NB4 (cell line): ENCODE results near the gene SNTG2.

Experiments used
- DNase-seq: peaks from one replicate; pipeline ENCODE4 v3.0.0; 2010; ENCODE audit warnings: low read depth
- H3K4me3 ChIP-seq: one replicate; pipeline ENCODE4 v1.5.1; 2011; ENCODE audit warnings: mild to moderate bottlenecking, low read depth, low read length, moderate library complexity
- CTCF ChIP-seq: IDR thresholded peaks from one replicate; pipeline ENCODE4 v1.5.1; 2012; ENCODE audit warnings: low read depth, low read length
- MAX ChIP-seq: IDR thresholded peaks from 2 replicates; pipeline ENCODE4 v1.6.1; 2011; ENCODE audit warnings: low read depth, low read length
- MYC ChIP-seq: IDR thresholded peaks from 2 replicates; pipeline ENCODE4 v1.6.1; 2011; ENCODE audit warnings: low read depth, low read length
- POLR2A ChIP-seq: IDR thresholded peaks from 2 replicates; pipeline ENCODE4 v1.6.1; 2011; ENCODE audit warnings: mild to moderate bottlenecking; ENCODE audit not compliant: insufficient read length; ENCODE audit errors: extremely low read depth

Gene SNTG2

GRCh38 chr2:1137264-1137663 lies 186.6 kb downstream of the SNTG2 start:
- no peak overlapping the region for H3K4me3 ChIP-seq
- no peak for DNase-seq
- TF ChIP-seq POLR2A (no peak), CTCF (no peak), MAX (no peak), MYC (no peak)

- H3K4me3 ChIP-seq = no peak overlapping the region
- DNase-seq = no peak
- TF ChIP-seq MYC (no peak), MAX (no peak), CTCF (no peak), POLR2A (no peak)
Measured at GRCh38 chr2:1137913-1138391, 187.3 kb downstream of the SNTG2 start.

GRCh38 chr2:1140389-1141003 lies 189.8 kb downstream of the SNTG2 start:
- DNase-seq = peak; percentile 27
- TF ChIP-seq MYC = no peak
- TF ChIP-seq CTCF = peak; percentile 86

GRCh38 chr2:1141079-1141478 lies 190.4 kb downstream of the SNTG2 start:
- TF ChIP-seq MAX = no peak
- TF ChIP-seq MYC = no peak
- TF ChIP-seq CTCF = no peak
- TF ChIP-seq POLR2A = no peak
- no peak for DNase-seq
- no peak overlapping the region for H3K4me3 ChIP-seq

More at GRCh38 chr2:1140389-1141003, 189.8 kb downstream of the SNTG2 start:
- H3K4me3 ChIP-seq = no peak overlapping the region

- no peak for DNase-seq
- TF ChIP-seq POLR2A = no peak
- TF ChIP-seq MYC = no peak
- TF ChIP-seq MAX = no peak
- no peak for TF ChIP-seq CTCF
- H3K4me3 ChIP-seq = no peak overlapping the region
Measured at GRCh38 chr2:1143129-1143528, 192.5 kb downstream of the SNTG2 start.
